HCT116 (cell line): Measurements from ENCODE around the gene PCDH9. TPM values are rescaled to one million over a fixed set of nuclear protein-coding genes. Genes with fewer than 3 reads are reported as not detected.

Experiments
- ATAC-seq: fragments of 200-7000 bp; cut with Tn5 transposase; 2 replicates; pipeline ENCODE4 v1.9.1; 2020; ENCODE audit warnings: mild to moderate bottlenecking, moderate library complexity
- BruUV-seq: library from RNA; stranded (reverse); fragments of 400-500 nt; replicated peaks from 2 replicates; lab custom pipeline; 2021; lab: Mats Ljungman, UMichigan
- CTCF ChIA-PET: fragments of 300-600 bp; sonication (Branson Sonifier 250); formaldehyde crosslinking; loops from one replicate; lab custom pipeline; 2021; ENCODE audit warnings: antibody characterized with exemption; lab: Charles Lee
- POLR2A ChIA-PET: fragments of 300-600, 350-600 bp; sonication (Branson Sonifier 250); formaldehyde crosslinking; loops from one replicate; lab custom pipeline; 2021; ENCODE audit warnings: antibody characterized with exemption; lab: Charles Lee
- RAD21 ChIA-PET, 2 experiments: fragments of 300-600 bp; sonication (Branson Sonifier 250); formaldehyde crosslinking; loops; one replicate each; lab custom pipeline; 2023; ENCODE audit warnings: low total read pairs in 2 of 2; ENCODE audit not compliant: uncharacterized antibody in 2 of 2, unreplicated experiment in 2 of 2, low non-redundant PET in 1 of 2; lab: Charles Lee
- DNase-seq: peaks from one replicate; pipeline ENCODE4 v3.0.0-alpha.2; 2010; ENCODE audit warnings: low read depth, low spot score
- H2AFZ ChIP-seq: fragments of 200-600 bp; shearing (Covaris generic), sonication (generic); 2 replicates; pipeline ENCODE4 v1.6.1; 2017; ENCODE audit warnings: low read depth, mixed run types, mixed read lengths, antibody characterized with exemption, low read length; ENCODE audit not compliant: poor library complexity, severe bottlenecking
- H3K27ac ChIP-seq: 2 replicates; pipeline ENCODE4 v1.5.1; 2012; ENCODE audit warnings: low read depth, low read length
- H3K27me3 ChIP-seq: fragments of 200-600 bp; sonication (generic); 2 replicates; pipeline ENCODE4 v1.6.1; 2016; ENCODE audit warnings: mixed run types, low read length, mixed read lengths; ENCODE audit not compliant: insufficient read depth
- H3K36me3 ChIP-seq, 2 experiments: fragments of 200-500 bp in 1 of 2; fragments of 200-600 bp in 1 of 2; sonication (Bioruptor generic) in 1 of 2; sonication (generic) in 1 of 2; 2 replicates each; pipeline versions ENCODE4 v1.5.1 to v1.6.1; 2014 to 2016; ENCODE audit warnings: low read length in 2 of 2, inconsistent platforms in 1 of 2, mixed read lengths in 1 of 2, mixed run types in 1 of 2; ENCODE audit not compliant: insufficient read depth in 2 of 2, control insufficient read depth in 1 of 2
- H3K4me1 ChIP-seq, 2 experiments: fragments of 200-600 bp in 1 of 2; sonication (generic) in 1 of 2; 2 replicates each; pipeline versions ENCODE4 v1.5.1 to v1.6.1; 2012 to 2017; ENCODE audit warnings: low read length in 2 of 2, inconsistent platforms in 1 of 2, mild to moderate bottlenecking in 1 of 2, mixed read lengths in 1 of 2, mixed run types in 1 of 2, moderate library complexity in 1 of 2; ENCODE audit not compliant: insufficient read depth in 2 of 2, control insufficient read depth in 1 of 2
- H3K4me2 ChIP-seq: fragments of 200-600 bp; sonication (generic); 2 replicates; pipeline ENCODE4 v1.6.1; 2017; ENCODE audit warnings: mixed run types, low read length, mixed read lengths
- H3K4me3 ChIP-seq, 2 experiments: fragments of 200-600 bp in 1 of 2; sonication (generic) in 1 of 2; replicated peaks in 1 of 2; 2 replicates each; pipeline ENCODE4 v1.5.1; 2011 to 2016; ENCODE audit warnings: low read length in 2 of 2, control low read depth in 1 of 2, low read depth in 1 of 2, mild to moderate bottlenecking in 1 of 2, mixed read lengths in 1 of 2, mixed run types in 1 of 2
- H3K79me2 ChIP-seq: fragments of 200-600 bp; sonication (generic); 2 replicates; pipeline ENCODE4 v1.6.1; 2017; ENCODE audit warnings: mild to moderate bottlenecking, mixed run types, low read length, moderate library complexity, mixed read lengths; ENCODE audit not compliant: insufficient read depth
- H3K9ac ChIP-seq: fragments of 200-600 bp; sonication (generic); 2 replicates; pipeline ENCODE4 v1.6.1; 2016; ENCODE audit warnings: low read length, mixed read lengths
- H3K9me2 ChIP-seq: fragments of 200-600 bp; sonication (generic), shearing (Covaris generic); 2 replicates; pipeline ENCODE4 v1.6.1; 2017; ENCODE audit warnings: mixed run types, mild to moderate bottlenecking, moderate library complexity; ENCODE audit not compliant: insufficient read depth
- H3K9me3 ChIP-seq, 2 experiments: fragments of 200-500 bp in 1 of 2; fragments of 200-600 bp in 1 of 2; sonication (Bioruptor generic) in 1 of 2; sonication (generic) in 1 of 2; 2 replicates each; pipeline ENCODE4 v1.6.1; 2014 to 2017; ENCODE audit warnings: low read length in 2 of 2, mixed read lengths in 2 of 2, inconsistent platforms in 1 of 2, low read depth in 1 of 2, mild to moderate bottlenecking in 1 of 2, mixed run types in 1 of 2, moderate library complexity in 1 of 2; ENCODE audit not compliant: control insufficient read depth in 1 of 2, insufficient read depth in 1 of 2
- H4K20me1 ChIP-seq: fragments of 200-600 bp; sonication (generic), shearing (Covaris generic); 2 replicates; pipeline ENCODE4 v1.6.1; 2017; ENCODE audit warnings: mixed run types, mild to moderate bottlenecking, moderate library complexity; ENCODE audit not compliant: insufficient read depth
- CBX3 ChIP-seq: IDR thresholded peaks from 2 replicates; pipeline ENCODE4 v1.6.1; 2012; ENCODE audit warnings: low read depth
- CEBPB ChIP-seq: IDR thresholded peaks from 2 replicates; pipeline ENCODE4 v1.6.1; 2012; ENCODE audit warnings: low read depth
- EGR1 ChIP-seq: IDR thresholded peaks from 2 replicates; pipeline ENCODE4 v1.6.1; 2012; ENCODE audit warnings: low read depth
- EZH2 ChIP-seq: fragments of 200-600 bp; sonication (generic); IDR thresholded peaks from 2 replicates; pipeline ENCODE4 v1.6.1; 2017; ENCODE audit warnings: antibody characterized with exemption, mixed run types
- FOSL1 ChIP-seq: IDR thresholded peaks from 2 replicates; pipeline ENCODE4 v1.6.1; 2012; ENCODE audit warnings: low read depth
- POLR2A ChIP-seq: IDR thresholded peaks from 2 replicates; pipeline ENCODE4 v1.7.0; 2011; ENCODE audit warnings: borderline replicate concordance; ENCODE audit not compliant: insufficient read depth, insufficient read length; ENCODE audit errors: extremely low read depth
- POLR2AphosphoS5 ChIP-seq: IDR thresholded peaks from 2 replicates; pipeline ENCODE4 v1.6.1; 2011; ENCODE audit warnings: mild to moderate bottlenecking, low read depth, low read length, moderate library complexity
- RAD21 ChIP-seq: IDR thresholded peaks from 2 replicates; pipeline ENCODE4 v1.6.1; 2012; ENCODE audit warnings: low read depth, mild to moderate bottlenecking
- SRF ChIP-seq: IDR thresholded peaks from 2 replicates; pipeline ENCODE4 v1.6.1; 2012; ENCODE audit warnings: low read depth
- TCF7L2 ChIP-seq: IDR thresholded peaks from 2 replicates; pipeline ENCODE4 v1.7.0; 2011; ENCODE audit warnings: borderline replicate concordance, inconsistent platforms; ENCODE audit not compliant: insufficient read depth, insufficient read length; ENCODE audit errors: extremely low read depth
- ZFX ChIP-seq: fragments of 450-650 bp; IDR thresholded peaks from 2 replicates; pipeline ENCODE4 v1.6.1; 2017
- intact Hi-C: fragments of 100-400 bp; cut with micrococcal nuclease; formaldehyde crosslinking; loops from 2 replicates; pipeline ENCODE4 v1.10.0; 2022
- total RNA-seq: library from RNA; stranded (reverse); gene quantifications from one replicate; pipeline ENCODE4 v1.2.1, GENCODE V29; 2021; ENCODE audit not compliant: unreplicated experiment
- TF ChIP-seq, protein P1 (sequence below): IDR thresholded peaks from 2 replicates; pipeline ENCODE4 v1.6.1; 2012; ENCODE audit warnings: low read depth
- TF ChIP-seq, protein P2 (sequence below): IDR thresholded peaks from 2 replicates; pipeline ENCODE4 v1.6.1; 2012
- TF ChIP-seq, protein P3 (sequence below), 3 experiments: fragments of 200-600 bp in 1 of 3; sonication (generic) in 1 of 3; IDR thresholded peaks in 2 of 3; conservative IDR thresholded peaks in 1 of 3; 2 replicates each; pipeline ENCODE4 v1.5.1; 2012 to 2017; ENCODE audit warnings: low read depth in 2 of 3, low read length in 2 of 3, antibody characterized with exemption in 1 of 3, borderline replicate concordance in 1 of 3, control low read depth in 1 of 3, mild to moderate bottlenecking in 1 of 3, mixed read lengths in 1 of 3, mixed run types in 1 of 3, moderate library complexity in 1 of 3; ENCODE audit not compliant: insufficient read depth in 1 of 3

Gene PCDH9
- total RNA-seq, 1 experiment from 2014 or later = 0.02 TPM

DNA sequence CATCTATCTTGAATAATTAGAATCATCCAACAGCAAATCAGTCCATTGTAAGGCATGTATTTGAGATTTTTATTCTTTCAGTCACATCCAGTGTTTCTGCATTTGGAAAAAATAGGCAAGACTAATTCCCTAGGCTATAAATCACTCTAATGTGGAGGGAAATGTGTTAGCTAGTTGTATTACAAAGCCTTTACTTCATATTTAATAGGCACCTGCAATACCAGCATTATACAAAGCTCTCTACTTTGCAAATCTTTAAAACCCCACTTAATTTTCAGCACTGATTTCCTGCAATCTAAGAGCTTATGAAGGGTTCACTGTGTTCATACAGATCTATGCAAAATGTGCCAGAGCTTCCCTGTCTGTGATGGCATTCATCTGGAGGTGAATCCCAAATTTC, 12.3 kb downstream of the PCDH9 start:
- CTCF ChIA-PET = no interaction called here
- POLR2A ChIA-PET = no interaction called here
- intact Hi-C loops = no loop called here

More for the DNA sequence above, 12.3 kb downstream of the PCDH9 start:
- no peaks in the 10 kb centered on the region for H3K9me2 ChIP-seq
- no peaks in the 10 kb centered on the region for H3K4me1 ChIP-seq
- RAD21 ChIA-PET = no interaction called here
- no peak overlapping the region for H2AFZ ChIP-seq
- H4K20me1 ChIP-seq = no peaks in the 10 kb centered on the region
- H3K9me3 ChIP-seq = no peaks in the 10 kb centered on the region
- TF ChIP-seq FOSL1 (no peak), EZH2 (no peak), SRF (no peak), POLR2AphosphoS5 (no peak), CEBPB (no peak), RAD21 (no peak), TCF7L2 (no peak), ZFX (no peak), CBX3 (no peak), POLR2A (no peak), EGR1 (no peak)
- TF ChIP-seq, protein P1, sequence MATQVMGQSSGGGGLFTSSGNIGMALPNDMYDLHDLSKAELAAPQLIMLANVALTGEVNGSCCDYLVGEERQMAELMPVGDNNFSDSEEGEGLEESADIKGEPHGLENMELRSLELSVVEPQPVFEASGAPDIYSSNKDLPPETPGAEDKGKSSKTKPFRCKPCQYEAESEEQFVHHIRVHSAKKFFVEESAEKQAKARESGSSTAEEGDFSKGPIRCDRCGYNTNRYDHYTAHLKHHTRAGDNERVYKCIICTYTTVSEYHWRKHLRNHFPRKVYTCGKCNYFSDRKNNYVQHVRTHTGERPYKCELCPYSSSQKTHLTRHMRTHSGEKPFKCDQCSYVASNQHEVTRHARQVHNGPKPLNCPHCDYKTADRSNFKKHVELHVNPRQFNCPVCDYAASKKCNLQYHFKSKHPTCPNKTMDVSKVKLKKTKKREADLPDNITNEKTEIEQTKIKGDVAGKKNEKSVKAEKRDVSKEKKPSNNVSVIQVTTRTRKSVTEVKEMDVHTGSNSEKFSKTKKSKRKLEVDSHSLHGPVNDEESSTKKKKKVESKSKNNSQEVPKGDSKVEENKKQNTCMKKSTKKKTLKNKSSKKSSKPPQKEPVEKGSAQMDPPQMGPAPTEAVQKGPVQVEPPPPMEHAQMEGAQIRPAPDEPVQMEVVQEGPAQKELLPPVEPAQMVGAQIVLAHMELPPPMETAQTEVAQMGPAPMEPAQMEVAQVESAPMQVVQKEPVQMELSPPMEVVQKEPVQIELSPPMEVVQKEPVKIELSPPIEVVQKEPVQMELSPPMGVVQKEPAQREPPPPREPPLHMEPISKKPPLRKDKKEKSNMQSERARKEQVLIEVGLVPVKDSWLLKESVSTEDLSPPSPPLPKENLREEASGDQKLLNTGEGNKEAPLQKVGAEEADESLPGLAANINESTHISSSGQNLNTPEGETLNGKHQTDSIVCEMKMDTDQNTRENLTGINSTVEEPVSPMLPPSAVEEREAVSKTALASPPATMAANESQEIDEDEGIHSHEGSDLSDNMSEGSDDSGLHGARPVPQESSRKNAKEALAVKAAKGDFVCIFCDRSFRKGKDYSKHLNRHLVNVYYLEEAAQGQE = no peak
- TF ChIP-seq, protein P2, sequence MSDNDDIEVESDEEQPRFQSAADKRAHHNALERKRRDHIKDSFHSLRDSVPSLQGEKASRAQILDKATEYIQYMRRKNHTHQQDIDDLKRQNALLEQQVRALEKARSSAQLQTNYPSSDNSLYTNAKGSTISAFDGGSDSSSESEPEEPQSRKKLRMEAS = no peak
- TF ChIP-seq, protein P3, sequence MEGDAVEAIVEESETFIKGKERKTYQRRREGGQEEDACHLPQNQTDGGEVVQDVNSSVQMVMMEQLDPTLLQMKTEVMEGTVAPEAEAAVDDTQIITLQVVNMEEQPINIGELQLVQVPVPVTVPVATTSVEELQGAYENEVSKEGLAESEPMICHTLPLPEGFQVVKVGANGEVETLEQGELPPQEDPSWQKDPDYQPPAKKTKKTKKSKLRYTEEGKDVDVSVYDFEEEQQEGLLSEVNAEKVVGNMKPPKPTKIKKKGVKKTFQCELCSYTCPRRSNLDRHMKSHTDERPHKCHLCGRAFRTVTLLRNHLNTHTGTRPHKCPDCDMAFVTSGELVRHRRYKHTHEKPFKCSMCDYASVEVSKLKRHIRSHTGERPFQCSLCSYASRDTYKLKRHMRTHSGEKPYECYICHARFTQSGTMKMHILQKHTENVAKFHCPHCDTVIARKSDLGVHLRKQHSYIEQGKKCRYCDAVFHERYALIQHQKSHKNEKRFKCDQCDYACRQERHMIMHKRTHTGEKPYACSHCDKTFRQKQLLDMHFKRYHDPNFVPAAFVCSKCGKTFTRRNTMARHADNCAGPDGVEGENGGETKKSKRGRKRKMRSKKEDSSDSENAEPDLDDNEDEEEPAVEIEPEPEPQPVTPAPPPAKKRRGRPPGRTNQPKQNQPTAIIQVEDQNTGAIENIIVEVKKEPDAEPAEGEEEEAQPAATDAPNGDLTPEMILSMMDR (IDR thresholded peaks at IDR 0.05 in 2 of 3, conservative IDR thresholded peaks at IDR 0.05 in 1 of 3; ENCODE audit: borderline replicate concordance in 1 of 3, insufficient read depth in 1 of 3, low read depth in 2 of 3, low read length in 2 of 3) = no peak
- no peaks in the 10 kb centered on the region for H3K27me3 ChIP-seq
- no peak overlapping the region for H3K4me3 ChIP-seq
- ATAC-seq (no peak), DNase-seq (no peak)
- no TSS peak for BruUV-seq
- no peaks in the 10 kb centered on the region for H3K36me3 ChIP-seq
- no peak overlapping the region for H3K4me2 ChIP-seq
- no peak overlapping the region for H3K9ac ChIP-seq
- no peaks in the 10 kb centered on the region for H3K79me2 ChIP-seq
- H3K27ac ChIP-seq = no peak overlapping the region
